CD4-positive, alpha-beta T cell treated with Interleukin-15 for 1 hour (primary cell): ENCODE data around the gene TMEM79.

Experiments used
- DNase-seq: peaks from one replicate; pipeline ENCODE4 v3.0.0-alpha.2; 2020

Gene TMEM79

DNA sequence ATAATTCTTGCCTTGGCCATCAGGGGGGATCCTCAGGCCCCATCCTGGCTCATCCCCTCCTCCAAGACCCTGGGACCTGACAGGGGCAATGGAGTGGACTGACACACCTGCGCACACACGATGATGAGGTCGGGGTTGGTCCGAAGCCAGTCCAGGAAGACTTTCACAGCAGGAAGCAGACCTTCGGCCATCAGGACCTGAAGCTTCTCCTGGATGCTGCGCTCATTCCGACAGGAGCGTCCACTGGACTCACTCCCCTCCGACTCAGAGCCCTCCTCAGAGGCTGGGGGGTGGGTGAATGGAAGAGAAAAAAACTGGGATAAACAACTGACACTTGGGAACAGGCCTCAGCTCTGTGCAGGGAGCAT is 20.9 kb upstream of the TMEM79 start:
- DNase-seq: no peak

DNA sequence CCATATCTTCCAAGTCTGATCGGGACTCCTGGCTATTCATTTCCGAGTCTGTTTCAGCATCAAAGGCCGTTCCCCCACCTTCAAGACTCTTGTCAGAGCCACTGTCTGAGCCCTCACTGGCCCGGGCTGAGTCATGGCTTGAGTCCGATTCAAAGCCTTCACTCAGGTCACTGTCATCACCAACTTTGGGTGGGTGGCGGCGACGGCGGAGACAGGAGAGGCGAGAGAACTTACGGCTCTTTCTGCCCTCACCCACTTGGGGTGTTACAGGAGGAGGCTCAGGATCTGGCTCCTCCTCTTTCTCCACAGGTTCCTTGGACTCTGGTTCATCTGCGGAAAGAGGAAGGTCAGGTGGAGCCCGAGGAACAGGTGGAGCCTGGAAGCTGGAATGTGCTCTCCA is 18.1 kb upstream of the TMEM79 start:
- no peak for DNase-seq

- no peak for DNase-seq
Observed at GRCh38 chr1:156268336-156268735, 15.8 kb upstream of the TMEM79 start.

DNA sequence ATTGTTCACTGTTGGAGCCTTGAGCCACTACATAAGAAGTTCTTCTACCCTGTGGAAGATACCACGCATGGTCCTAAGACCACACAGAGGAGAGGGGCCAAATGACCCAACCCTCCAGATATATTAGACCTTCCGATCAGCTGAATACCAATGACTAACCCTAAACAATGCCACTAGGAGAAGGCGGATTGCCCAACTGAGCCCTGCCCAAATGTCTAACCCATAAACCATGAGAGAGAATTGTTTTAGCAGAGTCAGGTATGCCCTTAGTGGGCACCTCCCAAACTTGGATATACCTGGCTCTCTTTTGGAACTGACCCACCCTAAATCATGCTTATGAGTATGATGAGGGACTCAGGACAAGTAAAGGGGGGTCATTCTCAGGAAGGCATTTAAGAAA is 13.8 kb upstream of the TMEM79 start:
- no peak for DNase-seq

GRCh38 chr1:156276532-156276931 is 7.6 kb upstream of the TMEM79 start:
- no peak for DNase-seq

DNA sequence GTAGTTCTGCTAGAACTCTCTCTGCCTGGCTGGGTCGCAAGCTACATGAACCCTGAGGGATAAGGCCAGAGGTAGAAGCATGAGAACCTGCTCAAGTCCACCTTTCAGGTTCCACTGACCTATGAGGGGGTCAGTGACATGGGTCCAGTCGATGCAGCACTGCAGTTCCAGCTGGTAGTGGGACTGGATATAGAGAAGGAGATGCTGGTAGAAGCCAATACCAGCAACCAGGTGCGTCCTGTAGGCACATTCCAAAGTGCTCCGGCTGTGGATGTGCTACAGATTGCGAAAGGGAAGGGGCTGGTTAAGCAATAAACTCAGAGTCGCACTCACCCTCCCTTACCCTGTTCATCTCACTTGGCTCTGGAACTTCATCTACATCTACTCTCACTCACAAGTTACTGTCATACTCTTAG is 7.2 kb upstream of the TMEM79 start:
- no peak for DNase-seq

DNA sequence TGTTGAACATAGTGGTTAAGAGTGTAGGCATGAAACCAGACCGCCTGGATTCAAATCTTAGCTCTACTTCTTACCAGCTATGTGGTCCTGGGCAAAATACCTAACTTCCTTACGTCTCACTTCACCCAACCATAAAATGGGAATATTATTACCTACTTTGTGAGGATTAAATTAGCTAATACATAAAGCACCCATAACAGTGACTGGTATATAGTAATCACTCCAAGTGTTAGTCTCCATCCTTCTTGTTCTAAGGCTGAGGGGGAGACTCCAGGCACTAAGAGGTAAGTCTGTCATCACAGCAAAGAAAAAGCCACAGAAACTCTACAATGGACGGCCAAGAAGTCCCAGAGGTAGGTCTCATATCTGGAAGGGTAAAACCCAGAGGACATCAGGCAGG is 4.3 kb upstream of the TMEM79 start:
- DNase-seq: no peak

GRCh38 chr1:156281281-156281680 is 2.8 kb upstream of the TMEM79 start:
- peak; percentile 19 for DNase-seq

GRCh38 chr1:156281693-156282478 is 2.2 kb upstream of the TMEM79 start:
- no peak for DNase-seq

DNA sequence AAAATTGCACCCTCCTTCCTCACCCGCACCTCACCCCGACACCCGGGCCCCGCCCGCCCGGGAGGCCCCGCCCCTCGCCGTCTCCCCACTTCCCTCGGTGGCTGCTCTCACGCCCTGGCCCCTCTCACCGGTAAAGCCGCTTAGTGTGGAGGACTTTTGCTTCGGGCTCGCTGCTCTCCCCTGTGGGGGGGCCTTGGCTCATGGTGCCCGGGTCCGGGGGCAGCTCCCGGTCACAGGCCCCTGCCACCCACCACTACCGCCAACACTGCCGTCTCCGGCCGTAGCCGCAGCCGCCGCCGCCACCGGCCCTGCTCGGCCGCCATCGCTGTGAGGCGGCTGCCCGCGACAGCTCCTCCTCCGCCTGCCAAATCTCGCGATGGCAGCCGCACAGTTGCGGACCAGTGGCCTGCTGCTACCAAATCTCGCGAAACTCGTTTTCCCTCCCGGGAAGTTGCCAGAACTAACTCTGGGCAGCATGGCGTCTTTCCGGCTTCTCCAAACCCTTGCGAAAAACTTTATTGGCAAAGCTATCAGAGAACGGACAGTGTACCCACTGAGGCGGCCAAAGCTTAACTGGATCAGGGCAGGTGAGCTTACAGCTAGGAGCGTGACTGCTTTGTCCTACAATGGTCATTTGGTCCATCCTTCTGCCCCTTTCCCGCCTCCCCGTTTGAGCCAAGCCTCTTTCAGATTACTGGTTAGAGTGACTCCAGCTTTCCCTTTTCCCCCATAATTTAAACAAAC is 1.5 kb upstream of the TMEM79 start, which contains the start of gene SMG5:
Gene SMG5 (minus strand): TSS at position 347 of the 744 bp plus-strand sequence. CDS start 145 bp downstream, at position 202.
- peak; percentile 98 for DNase-seq

GRCh38 chr1:156283521-156283920 is 604 bp upstream of the TMEM79 start:
- no peak for DNase-seq

GRCh38 chr1:156284757-156285156 is 632 bp downstream of the TMEM79 start:
- DNase-seq: no peak

DNA sequence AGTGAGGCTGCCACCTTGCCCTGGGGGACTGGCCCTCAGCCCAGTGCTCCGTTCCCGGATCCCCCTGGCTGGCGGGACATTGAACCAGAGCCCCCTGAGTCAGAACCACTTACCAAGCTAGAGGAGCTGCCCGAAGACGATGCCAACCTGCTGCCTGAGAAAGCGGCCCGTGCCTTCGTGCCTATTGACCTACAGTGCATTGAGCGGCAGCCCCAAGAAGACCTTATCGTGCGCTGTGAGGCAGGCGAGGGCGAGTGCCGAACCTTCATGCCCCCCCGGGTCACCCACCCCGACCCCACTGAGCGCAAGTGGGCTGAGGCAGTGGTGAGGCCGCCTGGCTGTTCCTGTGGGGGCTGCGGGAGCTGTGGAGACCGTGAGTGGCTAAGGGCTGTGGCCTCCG is 1.3 kb downstream of the TMEM79 start:
- DNase-seq: no peak

DNA sequence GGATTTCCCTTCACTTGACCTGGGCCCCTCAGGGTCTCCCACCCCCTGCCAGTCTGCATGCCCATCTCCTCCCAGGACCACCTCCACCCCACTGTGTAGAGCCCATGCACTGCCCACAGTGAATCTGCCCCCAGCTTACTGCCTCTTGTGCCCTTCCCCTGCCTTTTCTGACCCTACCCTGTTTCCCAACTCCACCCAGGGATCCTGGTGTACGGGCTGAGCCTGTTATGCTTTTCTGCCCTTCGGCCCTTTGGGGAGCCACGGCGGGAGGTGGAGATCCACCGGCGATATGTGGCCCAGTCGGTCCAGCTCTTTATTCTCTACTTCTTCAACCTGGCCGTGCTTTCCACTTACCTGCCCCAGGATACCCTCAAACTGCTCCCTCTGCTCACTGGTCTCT is 1.9 kb downstream of the TMEM79 start:
- DNase-seq: no peak

- DNase-seq: no peak
Observed at GRCh38 chr1:156289857-156290256, 5.7 kb downstream of the TMEM79 start.

DNA sequence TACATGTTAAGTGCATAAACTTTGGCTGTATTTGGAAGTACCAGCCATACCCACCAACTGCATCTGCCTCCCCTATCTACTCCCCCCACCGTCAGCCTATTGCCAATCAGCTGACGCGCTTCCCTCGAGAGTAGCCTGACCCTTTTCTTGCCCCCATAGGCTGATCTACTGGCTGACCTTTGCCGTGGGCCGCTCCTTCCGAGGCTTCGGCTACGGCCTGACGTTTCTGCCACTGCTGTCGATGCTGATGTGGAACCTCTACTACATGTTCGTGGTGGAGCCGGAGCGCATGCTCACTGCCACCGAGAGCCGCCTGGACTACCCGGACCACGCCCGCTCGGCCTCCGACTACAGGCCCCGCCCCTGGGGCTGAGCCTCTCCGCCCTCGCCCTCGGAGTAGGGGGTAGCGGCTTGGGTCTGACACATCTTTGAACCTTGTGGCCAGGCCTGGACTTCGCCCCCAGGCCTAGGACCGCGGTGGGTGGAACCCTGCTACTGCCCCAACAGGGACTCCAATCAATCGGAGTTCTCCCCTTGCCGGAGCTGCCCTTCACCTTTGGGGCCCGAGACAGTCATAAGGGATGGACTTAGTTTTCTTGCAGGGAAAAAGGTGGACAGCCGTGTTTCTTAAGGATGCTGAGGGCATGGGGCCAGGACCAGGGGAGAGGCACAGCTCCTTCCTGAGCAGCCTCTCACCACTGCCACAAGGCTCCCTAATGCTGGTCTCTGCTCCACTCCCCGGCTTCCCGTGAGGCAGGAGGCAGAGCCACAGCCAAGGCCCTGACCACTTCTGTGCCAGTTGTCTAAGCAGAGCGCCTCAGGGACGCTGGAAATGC is 7.3 kb downstream of the TMEM79 start:
- DNase-seq: peak; percentile 72

DNA sequence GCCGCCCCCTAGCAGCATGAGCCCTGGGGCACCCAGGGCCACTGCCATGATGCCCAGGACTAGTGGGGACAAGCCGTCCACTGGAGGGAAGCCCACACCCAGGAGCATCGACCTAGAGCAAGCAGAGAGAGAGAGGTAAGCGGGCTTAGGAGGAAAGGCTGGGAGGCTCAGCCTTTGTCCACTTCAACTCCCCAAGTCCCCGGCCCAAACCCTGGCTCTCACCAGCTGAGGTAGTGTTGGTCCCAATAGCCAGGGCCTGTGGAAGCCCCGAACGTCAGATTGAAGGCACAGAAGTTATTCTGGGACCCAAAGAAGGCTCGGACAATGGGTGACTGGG is 8.9 kb downstream of the TMEM79 start:
- DNase-seq: no peak

DNA sequence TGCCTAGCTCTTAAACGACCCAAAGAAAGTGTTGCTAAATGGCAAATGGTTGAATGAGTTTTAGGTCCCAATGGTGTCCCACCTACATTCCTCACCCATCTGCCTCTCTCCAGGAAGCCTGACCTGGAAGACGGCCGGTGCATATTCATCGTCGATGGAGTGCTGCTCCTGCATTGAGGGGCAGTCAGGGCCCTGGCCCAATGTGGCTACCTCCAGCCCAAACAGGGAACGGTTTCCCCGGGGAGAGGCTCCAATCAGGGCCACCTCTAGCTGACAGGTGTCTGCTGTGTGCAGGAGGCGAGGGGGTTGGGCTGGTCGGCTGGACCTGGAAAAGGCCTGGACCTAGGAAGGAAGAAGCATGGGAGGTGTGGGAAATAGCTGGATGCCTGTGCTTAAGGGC is 9.8 kb downstream of the TMEM79 start:
- no peak for DNase-seq

- peak; percentile 46 for DNase-seq
Observed at GRCh38 chr1:156295391-156295947, 11.3 kb downstream of the TMEM79 start, which contains the start of gene GLMP. Gene GLMP, minus strand, starts transcription at chr1:156295679. Its CDS starts 34 bp downstream, at chr1:156295645.

DNA sequence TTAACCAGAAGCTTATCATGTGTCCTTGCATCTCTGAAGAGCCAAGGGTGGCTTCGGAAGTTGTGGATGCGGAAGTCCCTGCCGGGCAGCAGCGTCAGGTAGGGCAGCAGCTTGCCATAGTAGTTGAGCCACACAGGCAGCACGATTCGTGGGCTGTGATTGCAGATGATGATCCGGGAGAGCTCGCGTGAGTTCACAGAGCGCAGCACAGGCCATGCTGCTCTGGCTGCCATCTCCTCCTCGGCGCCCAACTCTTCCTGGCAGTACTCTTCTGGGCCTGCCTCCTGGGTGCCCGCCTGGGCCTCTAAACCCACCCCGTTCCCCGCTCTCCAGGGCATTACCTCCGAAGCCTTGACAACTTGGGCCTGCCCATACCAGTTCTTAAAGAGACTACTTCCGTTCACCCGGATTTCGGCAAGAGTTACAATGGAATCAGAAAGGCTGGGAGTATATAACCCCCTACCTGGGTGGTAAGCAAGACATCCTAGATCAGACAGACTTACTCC is 14.8 kb downstream of the TMEM79 start, which contains the start of gene VHLL:
Gene VHLL (minus strand): TSS at position 456 of the 506 bp plus-strand sequence. CDS start 118 bp downstream, at position 338.
- no peak for DNase-seq

- DNase-seq: no peak
Observed at GRCh38 chr1:156303241-156303640, 19.1 kb downstream of the TMEM79 start.

- DNase-seq: no peak
Observed at GRCh38 chr1:156305215-156305614, 21.1 kb downstream of the TMEM79 start.

DNA sequence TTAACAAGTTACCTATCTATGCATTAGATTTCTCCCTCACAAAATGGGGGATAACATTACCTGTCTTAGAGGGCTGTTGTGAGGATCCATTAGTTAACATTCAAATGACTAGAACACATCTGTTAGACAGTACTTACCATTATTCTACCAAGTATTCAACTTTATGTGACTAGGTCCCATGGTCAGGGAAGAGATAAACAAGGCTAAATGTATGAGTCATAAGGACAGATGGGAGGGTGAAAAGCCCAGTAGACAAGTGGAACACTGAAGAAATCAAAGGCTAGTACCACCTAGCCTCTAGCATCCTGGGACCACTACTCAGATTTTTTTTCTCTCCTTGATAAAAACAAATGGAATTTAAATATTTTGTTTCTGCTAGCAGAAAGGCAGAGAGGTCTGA is 24.0 kb downstream of the TMEM79 start:
- no peak for DNase-seq
